HepG2 (cell line): Measurements from ENCODE around the gene BARX2. TPM values are rescaled to one million over a fixed set of nuclear protein-coding genes. Genes with fewer than 3 reads are reported as not detected.
A peak's percentile ranks its signal among the peaks of the same experiment; 100 is the strongest.

Experiments used
- ATAC-seq: fragments of 200-7000 bp; cut with Tn5 transposase; 3 replicates; pipeline ENCODE4 v1.9.1; 2020; ENCODE audit warnings: mild to moderate bottlenecking, moderate library complexity
- BruUV-seq: library from RNA; stranded (reverse); fragments of 400-500 nt; replicated peaks from 2 replicates; lab custom pipeline; 2021; lab: Mats Ljungman, UMichigan
- CTCF ChIA-PET: fragments of 300-600 bp; formaldehyde crosslinking; extraction: SDS; loops from one replicate; lab custom pipeline; 2021; ENCODE audit warnings: low total read pairs, inconsistent platforms, low intra/inter-chr PET ratio; lab: Yijun Ruan, JAX
- POLR2A ChIA-PET: fragments of 350-600 bp; sonication (Branson Sonifier 250); formaldehyde crosslinking; loops from one replicate; lab custom pipeline; 2020; ENCODE audit warnings: antibody characterized with exemption, inconsistent platforms; lab: Yijun Ruan, JAX
- DNase-seq: peaks from one replicate; pipeline ENCODE4 v3.0.0-alpha.2; 2015; ENCODE audit warnings: low spot score
- FAIRE-seq: peaks from 3 replicates; lab custom pipeline; 2011; peaks lifted over from hg19 to GRCh38; lab: Jason Lieb, UNC
- H2AFZ ChIP-seq: one replicate; pipeline ENCODE4 v1.6.1; 2011; ENCODE audit warnings: low read length, inconsistent platforms
- H3K27ac ChIP-seq: fragments of 300-600 bp; 3 replicates; pipeline ENCODE4 v1.8.0; 2011; ENCODE audit warnings: mixed run types, mild to moderate bottlenecking, mixed read lengths, low read length, inconsistent platforms; ENCODE audit not compliant: insufficient read depth; ENCODE audit errors: extremely low read length
- H3K27me3 ChIP-seq, 2 experiments: fragments of 200-600 bp in 1 of 2; 2 replicates in 1 of 2; 3 replicates in 1 of 2; pipeline versions ENCODE4 v1.6.0 to v1.8.0; 2011; ENCODE audit warnings: low read length in 2 of 2, mild to moderate bottlenecking in 2 of 2, moderate library complexity in 2 of 2, inconsistent platforms in 1 of 2; ENCODE audit not compliant: insufficient read depth in 2 of 2, control insufficient read depth in 1 of 2
- H3K36me3 ChIP-seq, 2 experiments: fragments of 200-600 bp in 1 of 2; replicated peaks in 1 of 2; 2 replicates in 1 of 2; 3 replicates in 1 of 2; pipeline versions ENCODE4 v1.5.1 to v1.8.0; 2011; ENCODE audit warnings: low read length in 2 of 2, inconsistent platforms in 1 of 2; ENCODE audit not compliant: insufficient read depth in 2 of 2, control insufficient read depth in 1 of 2
- H3K4me1 ChIP-seq: 2 replicates; pipeline ENCODE4 v1.5.1; 2012; ENCODE audit warnings: low read length, inconsistent platforms; ENCODE audit not compliant: insufficient read depth
- H3K4me2 ChIP-seq: 2 replicates; pipeline ENCODE4 v1.6.0; 2011; ENCODE audit warnings: low read depth, low read length, inconsistent platforms
- H3K4me3 ChIP-seq, 3 experiments: fragments of 200-600 bp in 1 of 3; sonication (generic), shearing (Covaris generic) in 1 of 3; replicated peaks in 1 of 3; 2 replicates each; pipeline ENCODE4 v1.5.1; 2011 to 2016; ENCODE audit warnings: low read length in 3 of 3, inconsistent platforms in 2 of 3, low read depth in 2 of 3, mild to moderate bottlenecking in 2 of 3, control low read depth in 1 of 3, mixed read lengths in 1 of 3; ENCODE audit not compliant: insufficient read depth in 1 of 3
- H3K79me2 ChIP-seq: one replicate; pipeline ENCODE4 v1.6.1; 2011; ENCODE audit warnings: low read length, inconsistent platforms; ENCODE audit not compliant: insufficient read depth
- H3K9ac ChIP-seq: 2 replicates; pipeline ENCODE4 v1.6.0; 2011; ENCODE audit warnings: mild to moderate bottlenecking, low read depth, low read length, inconsistent platforms; ENCODE audit not compliant: insufficient read depth
- H3K9me3 ChIP-seq: 2 replicates; pipeline ENCODE4 v1.5.1; 2012; ENCODE audit warnings: mild to moderate bottlenecking, low read length
- H4K20me1 ChIP-seq: 2 replicates; pipeline ENCODE4 v1.6.0; 2011; ENCODE audit warnings: inconsistent platforms, mild to moderate bottlenecking, low read length, moderate library complexity; ENCODE audit not compliant: insufficient read depth
- ARNT2 ChIP-seq: sonication (generic); formaldehyde crosslinking; IDR thresholded peaks from 2 replicates; pipeline ENCODE4 v1.8.0; 2022; ENCODE audit warnings: mild to moderate bottlenecking, low read depth, missing genetic modification reagents, moderate library complexity
- BCL6 ChIP-seq: IDR thresholded peaks from 2 replicates; pipeline ENCODE4 v1.6.1; 2016; ENCODE audit warnings: missing genetic modification reagents, missing compliant biosample characterization
- BORCS8-MEF2B ChIP-seq: sonication (generic); formaldehyde crosslinking; IDR thresholded peaks from 2 replicates; pipeline ENCODE4 v1.8.0; 2022; ENCODE audit warnings: mild to moderate bottlenecking, missing genetic modification reagents
- CEBPB ChIP-seq: IDR thresholded peaks from 2 replicates; pipeline ENCODE4 v1.6.1; 2011; ENCODE audit warnings: low read depth, low read length, improper control_type of control experiment, borderline replicate concordance
- SNAPC4 ChIP-seq: sonication (generic); formaldehyde crosslinking; IDR thresholded peaks from 2 replicates; pipeline ENCODE4 v1.4.0; 2020; ENCODE audit warnings: mild to moderate bottlenecking, missing genetic modification reagents
- WGBS: methylation state at CpG from one replicate; pipeline ENCODE4 v1.1.6; 2017; ENCODE audit warnings: low lambda C conversion rate; 5-methylcytosine and 5-hydroxymethylcytosine counted together
- in situ Hi-C: cut with HindIII; loops from 2 replicates; pipeline ENCODE4 v1.10.0; 2017; ENCODE audit warnings: low pct_unique_long_range_greater_than_20kb; ENCODE audit not compliant: extremely low pct_ligation_motif_present
- intact Hi-C: fragments of 100-400 bp; cut with micrococcal nuclease; formaldehyde crosslinking; loops from one replicate; pipeline ENCODE4 v1.10.0; 2022; ENCODE audit not compliant: unreplicated experiment
- polyA plus RNA-seq, 8 experiments: library from polyadenylated mRNA; depleted of rRNA in 3 of 8; stranded (reverse) in 7 of 8; unstranded in 1 of 8; fragments of >200 nt; fragmentation: Illumina TruSeq in 4 of 8; extraction: Trizol in 4 of 8; gene quantifications; 2 replicates each; pipeline versions ENCODE4 v1.2.1 to v1.2.3, GENCODE V29; 2011 to 2016; ENCODE audit warnings: low read depth in 4 of 8, missing spikeins in 1 of 8, mixed read lengths in 1 of 8; ENCODE audit not compliant: insufficient read depth in 1 of 8
- total RNA-seq, 5 experiments: library from RNA; depleted of rRNA; stranded (reverse); fragments of >200 nt; fragmentation: Illumina TruSeq; extraction: Trizol; gene quantifications; 2 replicates each; pipeline ENCODE4 v1.2.3, GENCODE V29; 2016; ENCODE audit warnings: low read depth in 1 of 5
- TF ChIP-seq, protein P1 (sequence below), 2 experiments: sonication (generic) in 1 of 2; formaldehyde crosslinking in 1 of 2; IDR thresholded peaks; 2 replicates each; pipeline versions ENCODE4 v1.5.1 to v1.6.1; 2011 to 2020; ENCODE audit warnings: borderline replicate concordance in 1 of 2, low read depth in 1 of 2, low read length in 1 of 2, mild to moderate bottlenecking in 1 of 2, missing genetic modification reagents in 1 of 2, moderate library complexity in 1 of 2

The BARX2 gene
- total and polyA plus RNA-seq, 2 of the 13 experiments (the other 11 are each of a cell fraction or from before 2014, with no cell fraction given) = not detected

GRCh38 chr11:129455756-129456655 lies 80.4 kb downstream of the BARX2 start (continued):
- no peak for TF ChIP-seq SNAPC4
- TF ChIP-seq, all 625 proteins: peak for 3

DNA sequence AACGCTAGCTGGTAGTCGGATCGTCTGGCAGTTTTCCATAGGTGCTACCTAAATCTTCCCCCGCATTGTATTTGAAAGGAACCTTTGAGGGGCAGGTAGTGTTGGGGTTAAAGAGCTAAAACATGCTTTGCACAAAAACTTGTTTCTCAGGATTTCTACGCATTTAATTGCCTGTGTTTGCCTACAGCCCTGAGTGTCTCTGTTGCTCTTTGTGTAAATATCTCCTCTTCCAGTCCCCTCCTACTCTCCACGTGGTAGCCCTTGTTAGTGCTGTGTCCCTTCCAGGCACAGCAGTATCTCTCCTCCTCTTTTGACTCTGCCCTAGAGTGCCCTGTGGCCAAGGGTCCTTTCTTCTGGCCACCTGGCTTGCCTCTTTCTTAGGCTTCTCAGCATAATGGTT lies 81.7 kb downstream of the BARX2 start:
- H3K4me3 ChIP-seq = no peak overlapping the region
- H3K79me2 ChIP-seq = no peaks in the 10 kb centered on the region
- peaks cover 1 to 24% of the 10 kb centered on the region in 2 experiments; a peak in 4 of 5 replicates for H3K27me3 ChIP-seq
- ATAC-seq (peak; percentile 62), DNase-seq (no peak), FAIRE-seq (no peak)
- no peak overlapping the region for H3K27ac ChIP-seq
- CTCF ChIA-PET = no interaction called here
- no peak overlapping the region for H2AFZ ChIP-seq
- POLR2A ChIA-PET = no interaction called here
- WGBS = 6% methylated on average over 6 of the region's 6 CpGs
- peaks cover 20% of the 10 kb centered on the region for H3K4me1 ChIP-seq
- no peaks in the 10 kb centered on the region for H4K20me1 ChIP-seq
- in situ Hi-C loops = no loop called here
- BruUV-seq = no TSS peak
- no peaks in the 10 kb centered on the region for H3K9me3 ChIP-seq
- intact Hi-C loops = no loop called here
- no peak overlapping the region for H3K9ac ChIP-seq
- H3K36me3 ChIP-seq = no peaks in the 10 kb centered on the region
- no peak for TF ChIP-seq CEBPB
- TF ChIP-seq, protein P1, sequence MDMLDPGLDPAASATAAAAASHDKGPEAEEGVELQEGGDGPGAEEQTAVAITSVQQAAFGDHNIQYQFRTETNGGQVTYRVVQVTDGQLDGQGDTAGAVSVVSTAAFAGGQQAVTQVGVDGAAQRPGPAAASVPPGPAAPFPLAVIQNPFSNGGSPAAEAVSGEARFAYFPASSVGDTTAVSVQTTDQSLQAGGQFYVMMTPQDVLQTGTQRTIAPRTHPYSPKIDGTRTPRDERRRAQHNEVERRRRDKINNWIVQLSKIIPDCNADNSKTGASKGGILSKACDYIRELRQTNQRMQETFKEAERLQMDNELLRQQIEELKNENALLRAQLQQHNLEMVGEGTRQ (IDR thresholded peaks at IDR 0.05; ENCODE audit: low read depth, low read length) = 0 out of 2 replicates have a peak, but pooled peaks have one; percentile 5
- TF ChIP-seq, protein P1 (CRISPR knock-in tag; IDR thresholded peaks at IDR 0.05; ENCODE audit: borderline replicate concordance) = no peak
- TF ChIP-seq BORCS8-MEF2B (CRISPR knock-in tag) = no peak
- peak; percentile 49; the same call in 1 of the 2 replicates for TF ChIP-seq BCL6
- TF ChIP-seq ARNT2 = no peak
- TF ChIP-seq, all 625 proteins: peak for 2
- H3K4me2 ChIP-seq = peak overlapping the region; percentile 29; the same call in 1 of the 2 replicates
